Measurements from ENCODE around the gene RPL7A. TPM values are rescaled to one million over a fixed set of nuclear protein-coding genes. Genes with fewer than 3 reads are reported as not detected.

RPL7A gene
- total RNA-seq, 2 donors from 2014 or later = 1,478 to 1,480 TPM

- 66 to 81% methylated on average over 15 of the region's 15 CpGs for WGBS, 2 donors
- intact Hi-C loops (cut with DNase I) = no loop called here
- Histone ChIP-seq H3K27me3 (no peaks in the 10 kb centered on the region), H3K4me3 (no peak overlapping the region), H3K9me3 (no peaks in the 10 kb centered on the region), H3K4me1 (peaks cover 36% of the 10 kb centered on the region), H3K27ac (peak overlapping the region in 1 of 4 donors; percentile 95), H3K36me3 (replicated peaks in 1 of 2; ENCODE audit: insufficient read depth in 1 of 2, low read depth in 2 of 2) (peaks cover 9 to 26% of the 10 kb centered on the region in 2 donors)
- no peak for TF ChIP-seq POLR2A (IDR thresholded peaks at IDR 0.05)
- no peak for TF ChIP-seq CTCF (IDR thresholded peaks at IDR 0.05)
- DNase-seq (no peak), ATAC-seq (no peak)
These were observed 2.1 kb downstream of the RPL7A start for GRCh38 chr9:133349965-133350616.

- Histone ChIP-seq H3K27ac (no peak overlapping the region), H3K27me3 (no peaks in the 10 kb centered on the region), H3K4me3 (no peak overlapping the region), H3K36me3 (replicated peaks in 1 of 2; ENCODE audit: insufficient read depth in 1 of 2, low read depth in 2 of 2) (peaks cover 9 to 26% of the 10 kb centered on the region in 2 donors), H3K9me3 (no peaks in the 10 kb centered on the region), H3K4me1 (peaks cover 37% of the 10 kb centered on the region)
- intact Hi-C loops (cut with DNase I) = no loop called here
- TF ChIP-seq CTCF (IDR thresholded peaks at IDR 0.05) (no peak), POLR2A (IDR thresholded peaks at IDR 0.05) (no peak)
- 96 to 98% methylated on average over 3 of the region's 3 CpGs for WGBS, 2 donors
- ATAC-seq (no peak), DNase-seq (no peak)
These were observed 3.5 kb downstream of the RPL7A start for GRCh38 chr9:133351526-133351907.

- no peaks in the 10 kb centered on the region for H3K9me3 ChIP-seq
- ATAC-seq (no peak), DNase-seq (peak in 3 of 4 donors; percentile 44 to 55 (median 46))
- peaks cover 35% of the 10 kb centered on the region for H3K4me1 ChIP-seq
- H3K27me3 ChIP-seq = no peaks in the 10 kb centered on the region
- 78 to 87% methylated on average over 13 to 14 of the region's 14 CpGs for WGBS, 2 donors
- no peak overlapping the region for H3K4me3 ChIP-seq
- no peak for TF ChIP-seq POLR2A (IDR thresholded peaks at IDR 0.05)
- peak in 5 of 7 experiments; percentile 17 to 52 (median 41) for TF ChIP-seq CTCF (IDR thresholded peaks at IDR 0.05)
- intact Hi-C loops (cut with DNase I) = no loop called here
- H3K27ac ChIP-seq = no peak overlapping the region
- H3K36me3 ChIP-seq (replicated peaks in 1 of 2; ENCODE audit: insufficient read depth in 1 of 2, low read depth in 2 of 2) = peaks cover 9 to 26% of the 10 kb centered on the region in 2 donors
These were observed 4.1 kb downstream of the RPL7A start for GRCh38 chr9:133351908-133352634.

- no peak for TF ChIP-seq POLR2A (IDR thresholded peaks at IDR 0.05)
- TF ChIP-seq CTCF (IDR thresholded peaks at IDR 0.05) = no peak
- H3K36me3 ChIP-seq (replicated peaks in 1 of 2; ENCODE audit: insufficient read depth in 1 of 2, low read depth in 2 of 2) = peaks cover 9 to 26% of the 10 kb centered on the region in 2 donors
- DNase-seq (no peak), ATAC-seq (no peak)
- no peak overlapping the region for H3K27ac ChIP-seq
- no peaks in the 10 kb centered on the region for H3K27me3 ChIP-seq
- H3K4me1 ChIP-seq = peaks cover 42% of the 10 kb centered on the region
- no peak overlapping the region for H3K4me3 ChIP-seq
- H3K9me3 ChIP-seq = no peaks in the 10 kb centered on the region
- WGBS, 2 donors = 67 to 73% methylated on average over 8 of the region's 8 CpGs
- intact Hi-C loops (cut with DNase I) = no loop called here
These were observed 4.8 kb downstream of the RPL7A start for GRCh38 chr9:133352635-133353340.
